GM10847 (cell line): ENCODE results near the gene KCNH6.

Source experiments
- POLR2A ChIP-seq: IDR thresholded peaks from 2 replicates; pipeline ENCODE4 v1.6.1; 2011; ENCODE audit not compliant: insufficient read length; ENCODE audit errors: extremely low read depth

Gene KCNH6

DNA sequence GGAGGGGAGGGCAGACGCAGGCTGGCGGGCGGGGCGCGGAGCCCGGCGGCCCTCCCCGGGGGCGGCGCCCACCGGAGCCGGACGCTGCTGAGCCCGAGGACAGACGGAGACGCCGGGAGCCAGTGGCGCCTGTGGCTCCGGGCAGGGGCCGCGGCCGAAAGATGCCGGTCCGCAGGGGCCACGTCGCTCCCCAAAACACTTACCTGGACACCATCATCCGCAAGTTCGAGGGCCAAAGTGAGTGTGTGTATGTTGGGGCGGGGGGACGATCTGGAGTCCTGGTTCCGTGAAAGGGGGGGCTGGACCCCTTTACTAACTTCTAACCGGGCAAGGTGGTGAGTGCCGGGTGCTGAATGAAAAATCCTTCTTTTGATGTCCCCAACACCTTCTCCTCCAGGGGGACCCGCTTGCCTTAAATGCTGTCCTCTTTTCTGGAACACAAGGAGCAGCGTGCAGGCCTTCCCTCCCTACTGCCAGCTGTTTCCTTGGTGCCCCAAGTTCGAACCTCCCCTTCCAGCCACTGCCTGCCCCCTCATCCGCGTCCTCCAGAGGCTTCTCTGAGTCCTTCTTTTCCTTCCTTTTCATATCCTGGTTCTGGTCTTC is at the start of gene KCNH6:
TSS of gene KCNH6 (plus strand) at position 106 of the 603 bp plus-strand sequence. CDS start at position 162, 56 bp downstream.
- TF ChIP-seq POLR2A = no peak

DNA sequence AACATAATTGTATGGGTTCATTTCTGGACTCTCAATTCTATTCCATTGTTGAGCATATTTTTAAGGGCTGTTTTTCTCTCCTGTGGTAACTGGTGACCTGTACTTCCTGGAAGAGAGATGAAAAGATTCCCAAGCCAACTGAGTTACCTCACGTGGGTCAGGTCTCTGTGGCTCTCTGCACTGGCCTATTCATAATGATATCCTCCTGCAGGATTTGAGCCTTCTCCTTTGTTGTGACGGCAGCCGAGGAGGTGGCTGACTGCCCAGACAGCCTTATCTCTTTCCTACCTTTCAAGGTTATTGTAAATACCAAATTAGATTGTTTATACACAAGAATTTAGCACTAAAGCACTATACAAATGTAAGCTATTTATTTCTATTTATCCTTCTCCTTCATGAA is 49.0 kb upstream of the KCNH6 start:
- TF ChIP-seq POLR2A = no peak

DNA sequence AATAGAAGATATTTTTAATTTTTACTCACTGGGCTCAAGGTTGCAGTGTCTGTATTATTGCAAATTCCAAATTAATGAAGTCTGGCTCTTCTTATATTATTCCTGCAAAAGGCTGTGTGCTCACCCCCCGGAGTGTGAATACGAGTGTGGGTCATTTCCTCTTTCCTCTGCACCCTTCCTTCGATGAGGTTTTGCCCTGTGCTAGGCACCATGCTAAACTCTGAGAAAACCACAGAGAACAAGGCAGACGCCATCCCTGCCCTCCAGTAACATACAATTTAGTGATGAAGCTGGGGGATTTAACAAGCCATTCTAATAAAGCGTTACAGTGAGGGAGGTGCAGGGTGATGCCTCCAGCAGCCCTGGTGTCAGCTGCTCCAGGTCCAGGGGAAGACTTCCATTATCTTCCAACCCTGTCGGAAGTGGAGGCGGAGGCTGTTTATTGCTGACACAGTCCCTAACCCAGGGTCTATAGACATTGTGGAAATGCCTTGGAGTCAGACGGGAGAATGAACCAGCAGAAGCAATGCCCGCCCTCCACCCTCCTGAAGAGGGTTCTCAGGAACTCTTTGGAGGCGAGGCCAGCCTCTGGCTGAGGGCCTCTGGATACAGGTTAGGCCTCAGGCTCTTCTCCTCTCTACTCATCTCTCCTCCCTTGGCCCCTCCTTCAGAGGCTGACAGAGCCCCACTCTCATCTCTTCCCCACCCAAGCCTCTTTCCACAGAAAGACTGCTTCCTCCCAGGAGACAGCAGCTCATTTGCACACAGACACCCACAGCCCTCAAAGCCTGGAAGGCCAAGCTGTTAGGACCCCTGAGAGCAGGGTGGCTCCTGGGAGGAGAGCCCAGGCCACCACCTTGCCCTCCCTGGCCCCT is 48.3 kb upstream of the KCNH6 start:
- no peak for TF ChIP-seq POLR2A

DNA sequence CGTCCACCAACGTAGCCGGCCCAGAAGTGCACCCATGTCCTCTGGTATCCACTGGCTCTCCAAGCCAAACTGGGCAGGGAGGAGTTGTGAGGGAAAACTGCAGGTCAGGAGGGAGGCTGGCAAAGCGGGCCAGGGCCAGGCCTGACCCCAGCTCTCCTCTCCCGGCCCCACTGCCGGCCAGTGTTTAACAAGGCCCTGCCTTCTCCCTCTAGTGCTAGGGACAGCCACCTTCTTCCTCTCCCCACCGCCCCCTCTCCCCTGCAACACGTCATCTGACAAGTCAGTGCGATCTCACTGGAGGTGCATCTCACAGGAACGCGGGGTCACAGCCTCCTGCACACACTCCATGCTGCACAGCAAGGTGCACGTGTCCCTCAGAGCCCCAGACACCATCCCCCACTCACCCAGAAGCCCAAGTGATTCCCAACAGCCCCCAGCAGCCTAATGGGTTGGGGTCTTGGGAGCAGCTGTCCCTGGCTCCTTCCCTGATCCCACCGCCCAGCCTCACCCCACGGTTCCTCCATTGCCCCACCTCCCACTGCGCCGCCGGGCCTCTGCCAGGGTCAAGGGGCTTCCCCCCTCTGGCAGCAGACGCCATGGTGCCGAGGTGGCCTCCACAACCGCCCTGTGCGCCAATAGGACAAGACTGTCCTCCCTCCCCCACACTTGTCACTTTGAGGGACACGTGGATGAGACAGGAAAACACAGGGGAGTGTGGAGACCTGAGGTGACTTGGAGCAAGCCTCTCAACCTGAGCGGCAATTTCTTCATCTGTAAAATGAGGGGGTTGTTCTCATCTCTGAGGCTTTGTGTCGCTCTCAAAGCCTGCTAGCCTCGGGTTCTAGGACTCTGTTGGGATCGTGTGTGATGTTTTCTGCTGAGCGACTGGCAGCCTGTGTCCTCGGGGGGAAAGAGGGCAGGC is 47.4 kb upstream of the KCNH6 start:
- TF ChIP-seq POLR2A = no peak

GRCh38 chr17:63476459-63476853 is 46.7 kb upstream of the KCNH6 start:
- TF ChIP-seq POLR2A = no peak

- TF ChIP-seq POLR2A = no peak
These were observed 46.2 kb upstream of the KCNH6 start, which contains the start of gene ACE for GRCh38 chr17:63476854-63477479. Gene ACE (plus strand): TSS chr17:63477061. CDS start chr17:63477095, 34 bp downstream.

DNA sequence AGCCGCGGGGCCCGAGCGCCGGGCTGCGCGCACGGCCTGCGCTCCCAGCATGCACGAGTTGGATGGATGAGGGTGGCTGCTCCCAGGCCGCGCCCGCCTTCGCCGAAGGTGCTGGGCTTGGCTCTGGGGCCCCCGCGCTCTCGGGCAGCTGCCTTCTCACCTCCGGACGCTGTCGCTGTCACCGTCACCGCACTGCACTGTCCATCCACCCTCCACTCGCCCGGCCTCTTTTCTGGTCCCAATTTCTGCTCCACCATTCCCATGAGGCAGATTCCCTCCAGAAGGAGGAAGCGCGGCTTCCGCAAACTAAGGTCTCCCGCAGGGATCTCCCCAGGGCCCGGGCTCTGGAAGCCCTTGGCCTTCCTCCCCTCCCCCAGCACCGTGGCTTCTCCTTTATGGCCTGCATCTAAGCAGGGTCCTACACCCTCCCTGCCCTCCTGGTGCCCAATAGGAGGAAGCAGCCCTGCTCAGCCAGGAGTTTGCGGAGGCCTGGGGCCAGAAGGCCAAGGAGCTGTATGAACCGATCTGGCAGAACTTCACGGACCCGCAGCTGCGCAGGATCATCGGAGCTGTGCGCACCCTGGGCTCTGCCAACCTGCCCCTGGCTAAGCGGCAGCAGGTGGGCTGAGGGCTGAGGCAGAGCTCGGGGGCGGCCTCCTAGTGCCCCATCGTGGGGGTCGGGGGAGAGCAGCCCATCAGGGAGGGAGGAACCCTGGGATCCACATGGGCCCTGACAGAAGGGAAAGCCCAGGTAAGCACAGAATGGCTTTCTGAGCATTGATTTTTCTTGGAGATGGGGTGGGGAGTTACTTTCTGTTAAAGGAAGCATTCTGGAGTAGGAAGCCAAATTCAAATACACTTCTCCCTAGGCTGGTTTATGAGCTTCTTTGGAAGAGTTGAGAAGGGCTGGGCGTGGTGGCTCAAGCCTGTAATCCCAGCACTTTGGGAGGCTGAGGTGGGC is 45.4 kb upstream of the KCNH6 start:
- TF ChIP-seq POLR2A = no peak

DNA sequence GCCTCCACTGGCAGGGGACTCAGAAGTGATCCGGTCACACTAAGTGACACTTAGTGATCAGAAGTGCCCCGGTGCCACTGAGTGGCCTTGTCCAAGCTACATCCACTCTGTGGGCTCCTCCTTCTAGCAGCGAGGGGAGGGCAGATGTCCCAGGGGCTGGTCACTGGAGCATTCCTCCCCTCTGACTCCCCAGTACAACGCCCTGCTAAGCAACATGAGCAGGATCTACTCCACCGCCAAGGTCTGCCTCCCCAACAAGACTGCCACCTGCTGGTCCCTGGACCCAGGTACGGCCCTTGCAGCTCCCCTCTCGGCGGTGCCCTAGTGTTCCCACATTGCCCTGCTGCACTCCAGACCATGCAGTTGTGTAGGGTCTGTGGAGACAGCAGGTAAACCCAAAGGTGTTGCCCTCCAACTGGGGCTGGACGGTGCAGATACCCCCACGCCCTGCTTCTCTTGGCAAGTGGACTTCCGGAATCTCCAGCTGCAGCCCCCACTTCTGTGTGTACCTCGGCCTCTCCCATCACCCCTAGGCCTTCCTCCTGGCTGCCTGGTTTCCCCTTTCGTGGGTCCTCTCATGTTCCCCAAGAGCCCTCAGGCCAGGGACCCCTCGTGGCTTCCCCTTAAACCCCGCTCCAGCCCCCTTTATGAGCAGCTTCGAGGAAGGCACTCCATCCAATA is 44.2 kb upstream of the KCNH6 start:
- TF ChIP-seq POLR2A = no peak

DNA sequence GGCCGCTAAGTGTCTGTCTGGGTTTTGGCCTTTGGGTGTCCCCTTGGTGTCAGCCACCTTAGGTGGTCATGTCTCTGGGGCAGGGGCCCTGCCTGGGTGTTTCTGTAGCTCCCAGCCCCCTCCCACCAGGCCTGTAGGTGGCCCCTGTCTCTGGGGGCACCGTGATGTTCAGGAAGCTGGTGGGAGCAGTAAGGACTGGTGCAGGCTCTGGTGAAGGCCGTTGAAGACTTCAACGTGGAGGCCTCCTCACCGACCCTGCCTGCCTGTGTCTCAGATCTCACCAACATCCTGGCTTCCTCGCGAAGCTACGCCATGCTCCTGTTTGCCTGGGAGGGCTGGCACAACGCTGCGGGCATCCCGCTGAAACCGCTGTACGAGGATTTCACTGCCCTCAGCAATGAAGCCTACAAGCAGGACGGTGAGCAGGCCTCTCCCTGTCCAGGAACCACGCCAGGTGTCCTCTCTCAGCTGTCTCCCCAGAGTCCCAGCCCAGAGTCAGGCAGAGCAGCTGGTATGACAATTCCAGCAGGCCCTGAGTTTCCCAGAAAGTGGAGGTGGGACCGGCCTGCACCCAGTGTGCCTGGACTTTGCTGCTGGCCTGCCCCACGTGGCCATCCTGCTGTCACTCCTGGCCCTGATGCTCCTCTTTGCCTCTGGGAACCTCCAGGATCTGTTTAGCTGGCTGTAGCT is 43.5 kb upstream of the KCNH6 start:
- TF ChIP-seq POLR2A = no peak

DNA sequence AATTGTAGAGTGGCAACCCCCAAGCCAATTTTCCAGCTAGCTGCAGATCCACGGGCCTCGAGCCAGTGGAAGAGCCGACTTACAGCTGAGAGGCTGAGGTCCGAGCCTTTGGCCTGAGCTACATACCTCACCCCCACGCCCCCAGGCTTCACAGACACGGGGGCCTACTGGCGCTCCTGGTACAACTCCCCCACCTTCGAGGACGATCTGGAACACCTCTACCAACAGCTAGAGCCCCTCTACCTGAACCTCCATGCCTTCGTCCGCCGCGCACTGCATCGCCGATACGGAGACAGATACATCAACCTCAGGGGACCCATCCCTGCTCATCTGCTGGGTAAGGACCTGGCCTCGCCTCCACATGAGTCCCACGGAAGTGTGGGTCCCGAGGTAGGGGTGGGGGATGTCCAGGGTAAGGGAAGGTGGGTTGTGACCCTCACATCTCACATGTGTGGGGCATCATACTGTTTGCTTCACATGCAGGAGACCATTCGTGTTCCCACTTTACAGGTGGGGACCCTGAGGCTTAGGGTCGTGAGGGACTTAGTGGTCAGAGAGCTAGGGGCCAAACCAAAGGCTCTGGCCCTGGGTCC is 42.9 kb upstream of the KCNH6 start:
- no peak for TF ChIP-seq POLR2A

GRCh38 chr17:63480826-63481487 is 42.2 kb upstream of the KCNH6 start:
- TF ChIP-seq POLR2A = no peak

DNA sequence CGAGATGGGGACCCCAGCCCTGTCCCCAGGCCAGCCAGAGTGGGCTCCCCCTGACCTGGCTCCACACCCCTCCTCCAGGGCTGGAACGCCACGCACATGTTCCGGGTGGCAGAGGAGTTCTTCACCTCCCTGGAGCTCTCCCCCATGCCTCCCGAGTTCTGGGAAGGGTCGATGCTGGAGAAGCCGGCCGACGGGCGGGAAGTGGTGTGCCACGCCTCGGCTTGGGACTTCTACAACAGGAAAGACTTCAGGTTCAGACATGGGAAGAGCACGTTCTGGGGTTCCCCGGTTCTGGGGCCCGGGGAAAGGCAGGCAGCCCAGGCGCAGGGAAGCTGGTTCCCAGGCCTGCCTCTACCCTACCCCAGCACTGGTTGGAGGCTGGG is 41.7 kb upstream of the KCNH6 start:
- TF ChIP-seq POLR2A = no peak

DNA sequence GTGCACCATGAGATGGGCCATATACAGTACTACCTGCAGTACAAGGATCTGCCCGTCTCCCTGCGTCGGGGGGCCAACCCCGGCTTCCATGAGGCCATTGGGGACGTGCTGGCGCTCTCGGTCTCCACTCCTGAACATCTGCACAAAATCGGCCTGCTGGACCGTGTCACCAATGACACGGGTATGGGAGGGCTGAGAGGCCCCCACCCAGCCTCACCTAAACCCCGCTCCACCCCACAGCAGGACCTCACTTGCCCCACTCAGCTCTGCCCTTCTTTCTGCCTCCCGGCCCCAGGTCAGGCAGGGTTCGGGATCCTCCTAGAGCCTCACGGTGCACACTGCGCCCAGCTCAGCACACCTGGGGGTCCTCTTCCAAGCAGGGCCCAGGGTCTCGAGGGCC is 40.6 kb upstream of the KCNH6 start:
- no peak for TF ChIP-seq POLR2A
